SK-N-SH (cell line): Measurements from ENCODE around the gene ZAP70. TPM values are rescaled to one million over a fixed set of nuclear protein-coding genes. Genes with fewer than 3 reads are reported as not detected.

ENCODE experiments used
- CTCF ChIA-PET: fragments of 300-600, 350-600 bp; formaldehyde crosslinking; extraction: SDS; loops from one replicate; lab custom pipeline; 2021; lab: Yijun Ruan, JAX
- POLR2A ChIA-PET: fragments of 350-600 bp; sonication (Branson Sonifier 250); formaldehyde crosslinking; extraction: SDS; loops from one replicate; lab custom pipeline; 2020; ENCODE audit warnings: antibody characterized with exemption, inconsistent platforms; lab: Yijun Ruan, JAX
- DNase-seq: peaks from one replicate; pipeline ENCODE4 v3.0.0; 2012
- H2AFZ ChIP-seq: fragments of 200-600 bp; sonication (generic); 2 replicates; pipeline ENCODE4 v1.8.1; 2016; ENCODE audit warnings: antibody characterized with exemption, mild to moderate bottlenecking, low read depth
- H3F3A ChIP-seq: fragments of 200-600 bp; sonication (generic); replicated peaks from 2 replicates; pipeline ENCODE3; 2016; ENCODE audit warnings: antibody characterized with exemption, mild to moderate bottlenecking; ENCODE audit not compliant: insufficient read depth
- H3K27ac ChIP-seq, 2 experiments: fragments of 200-500 bp in 1 of 2; fragments of 200-600 bp in 1 of 2; sonication (Bioruptor generic) in 1 of 2; sonication (generic), shearing (Covaris generic) in 1 of 2; 2 replicates each; pipeline versions ENCODE4 v1.5.1 to v1.6.1; 2014 to 2016; ENCODE audit warnings: low read depth in 2 of 2, inconsistent platforms in 1 of 2, low read length in 1 of 2, mild to moderate bottlenecking in 1 of 2, mixed read lengths in 1 of 2
- H3K27me3 ChIP-seq: fragments of 200-600 bp; sonication (generic), shearing (Covaris generic); 2 replicates; pipeline ENCODE4 v1.6.1; 2016; ENCODE audit warnings: mixed run types; ENCODE audit not compliant: insufficient read depth
- H3K36me3 ChIP-seq, 2 experiments: fragments of 200-500 bp in 1 of 2; fragments of 200-600 bp in 1 of 2; sonication (Bioruptor generic) in 1 of 2; sonication (generic) in 1 of 2; replicated peaks in 1 of 2; 2 replicates each; pipeline versions ENCODE3 to v1.5.1; 2014 to 2016; ENCODE audit warnings: low read length in 1 of 2, mild to moderate bottlenecking in 1 of 2; ENCODE audit not compliant: insufficient read depth in 2 of 2, control insufficient read depth in 1 of 2
- H3K4me1 ChIP-seq, 2 experiments: fragments of 200-500 bp in 1 of 2; fragments of 200-600 bp in 1 of 2; sonication (Bioruptor generic) in 1 of 2; sonication (generic), shearing (Covaris generic) in 1 of 2; 2 replicates each; pipeline versions ENCODE4 v1.5.1 to v1.6.1; 2014 to 2016; ENCODE audit warnings: low read depth in 1 of 2, low read length in 1 of 2, mixed run types in 1 of 2; ENCODE audit not compliant: insufficient read depth in 2 of 2, control insufficient read depth in 1 of 2
- H3K4me2 ChIP-seq: fragments of 200-600 bp; sonication (generic), shearing (Covaris generic); 2 replicates; pipeline ENCODE4 v1.6.1; 2017; ENCODE audit warnings: mixed run types
- H3K4me3 ChIP-seq, 2 experiments: fragments of 200-500 bp in 1 of 2; fragments of 200-600 bp in 1 of 2; sonication (Bioruptor generic) in 1 of 2; sonication (generic), shearing (Covaris generic) in 1 of 2; 2 replicates each; pipeline versions ENCODE4 v1.5.1 to v1.8.1; 2014 to 2016; ENCODE audit warnings: low read depth in 2 of 2, inconsistent platforms in 1 of 2, low read length in 1 of 2, mild to moderate bottlenecking in 1 of 2, mixed read lengths in 1 of 2, moderate library complexity in 1 of 2
- H3K79me2 ChIP-seq: fragments of 200-600 bp; sonication (generic); 2 replicates; pipeline ENCODE4 v1.8.1; 2017; ENCODE audit warnings: mild to moderate bottlenecking; ENCODE audit not compliant: insufficient read depth
- H3K9ac ChIP-seq: fragments of 200-600 bp; sonication (generic); 2 replicates; pipeline ENCODE4 v1.6.1; 2017; ENCODE audit warnings: mixed run types
- H3K9me2 ChIP-seq: fragments of 200-600 bp; sonication (generic); 2 replicates; pipeline ENCODE4 v1.6.1; 2017; ENCODE audit warnings: mixed run types
- H3K9me3 ChIP-seq: fragments of 200-600 bp; sonication (generic); 2 replicates; pipeline ENCODE4 v1.6.1; 2017; ENCODE audit warnings: mixed run types, mild to moderate bottlenecking, moderate library complexity
- H4K20me1 ChIP-seq: fragments of 200-600 bp; sonication (generic); 2 replicates; pipeline ENCODE4 v1.6.1; 2017; ENCODE audit warnings: mild to moderate bottlenecking, mixed run types; ENCODE audit not compliant: insufficient read depth
- FOXJ3 ChIP-seq: sonication (generic); formaldehyde crosslinking; IDR thresholded peaks from 2 replicates; pipeline ENCODE4 v1.5.1; 2020; ENCODE audit warnings: mild to moderate bottlenecking, missing genetic modification reagents
- MEF2A ChIP-seq: IDR thresholded peaks from 2 replicates; pipeline ENCODE4 v1.4.0; 2012; ENCODE audit warnings: low read depth, borderline replicate concordance
- MXI1 ChIP-seq: IDR thresholded peaks from 2 replicates; pipeline ENCODE4 v1.6.1; 2012; ENCODE audit warnings: mild to moderate bottlenecking, low read depth, low read length, improper control_type of control experiment
- NFIC ChIP-seq: IDR thresholded peaks from 2 replicates; pipeline ENCODE4 v1.4.0; 2012; ENCODE audit warnings: borderline replicate concordance
- RXRA ChIP-seq: IDR thresholded peaks from 2 replicates; pipeline ENCODE4 v1.4.0; 2012; ENCODE audit warnings: low read depth, mild to moderate bottlenecking, borderline replicate concordance
- SMC3 ChIP-seq: IDR thresholded peaks from 2 replicates; pipeline ENCODE4 v1.6.1; 2012; ENCODE audit warnings: low read depth, low read length, improper control_type of control experiment
- TEAD4 ChIP-seq: IDR thresholded peaks from 2 replicates; pipeline ENCODE4 v1.4.0; 2012; ENCODE audit warnings: mild to moderate bottlenecking, borderline replicate concordance; ENCODE audit not compliant: insufficient read depth
- WGBS: methylation state at CpG from one replicate; pipeline ENCODE4 v1.1.6; 2017; ENCODE audit warnings: low lambda C conversion rate; 5-methylcytosine and 5-hydroxymethylcytosine counted together
- polyA plus RNA-seq, 3 experiments: library from polyadenylated mRNA; depleted of rRNA; stranded (reverse); fragments of >200 nt; gene quantifications; 2 replicates each; pipeline ENCODE4 v1.2.3, GENCODE V29; 2012
- TF ChIP-seq, protein P1 (sequence below): IDR thresholded peaks from 2 replicates; pipeline ENCODE4 v1.4.0; 2012; ENCODE audit warnings: low read depth
- TF ChIP-seq, protein P2 (sequence below): fragments of 150-350 bp; IDR thresholded peaks from 2 replicates; pipeline ENCODE4 v1.6.1; 2017; ENCODE audit warnings: antibody characterized with exemption, low read length, low read depth, borderline replicate concordance

Gene ZAP70
- polyA plus RNA-seq, 1 of the 3 experiments (the other 2 are of a cell fraction) = 0.05 TPM

DNA sequence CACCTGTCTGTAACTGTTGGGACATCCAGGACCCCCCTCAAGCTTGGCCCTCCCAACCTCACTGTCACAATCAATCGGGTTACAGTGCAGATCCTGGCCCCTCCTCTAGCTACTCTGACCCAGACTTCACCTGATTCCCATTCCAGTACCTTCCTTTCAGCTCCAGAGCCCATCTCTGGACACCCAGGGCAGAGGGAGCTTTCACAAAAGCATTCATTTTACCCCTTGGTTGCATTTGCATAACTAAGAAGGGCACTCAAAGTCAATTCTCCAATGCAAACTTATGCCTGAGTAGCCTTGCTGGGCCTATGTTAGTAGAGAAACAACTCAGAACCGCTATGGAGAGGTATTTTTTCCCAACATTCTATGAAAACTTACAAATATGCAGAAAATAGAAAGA is 7.4 kb downstream of the ZAP70 start:
- Histone ChIP-seq H3K79me2 (no peaks in the 10 kb centered on the region), H3K27me3 (no peaks in the 10 kb centered on the region), H4K20me1 (no peaks in the 10 kb centered on the region), H3K27ac (no peak overlapping the region), H3K9ac (no peak overlapping the region), H2AFZ (no peak overlapping the region), H3K4me3 (no peak overlapping the region), H3K4me1 (no peaks in the 10 kb centered on the region; a peak in 1 of 4 replicates), H3K36me3 (no peaks in the 10 kb centered on the region), H3K9me2 (no peaks in the 10 kb centered on the region), H3K9me3 (no peaks in the 10 kb centered on the region), H3K4me2 (no peak overlapping the region), H3F3A (no peaks in the 10 kb centered on the region)
- no peak for TF ChIP-seq MXI1
- no peak for TF ChIP-seq FOXJ3 (CRISPR knock-in tag)
- no peak for TF ChIP-seq NFIC
- TF ChIP-seq, protein P1, sequence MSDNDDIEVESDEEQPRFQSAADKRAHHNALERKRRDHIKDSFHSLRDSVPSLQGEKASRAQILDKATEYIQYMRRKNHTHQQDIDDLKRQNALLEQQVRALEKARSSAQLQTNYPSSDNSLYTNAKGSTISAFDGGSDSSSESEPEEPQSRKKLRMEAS = no peak
- TF ChIP-seq, protein P2, sequence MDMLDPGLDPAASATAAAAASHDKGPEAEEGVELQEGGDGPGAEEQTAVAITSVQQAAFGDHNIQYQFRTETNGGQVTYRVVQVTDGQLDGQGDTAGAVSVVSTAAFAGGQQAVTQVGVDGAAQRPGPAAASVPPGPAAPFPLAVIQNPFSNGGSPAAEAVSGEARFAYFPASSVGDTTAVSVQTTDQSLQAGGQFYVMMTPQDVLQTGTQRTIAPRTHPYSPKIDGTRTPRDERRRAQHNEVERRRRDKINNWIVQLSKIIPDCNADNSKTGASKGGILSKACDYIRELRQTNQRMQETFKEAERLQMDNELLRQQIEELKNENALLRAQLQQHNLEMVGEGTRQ = no peak
- no peak for TF ChIP-seq TEAD4
- no peak for TF ChIP-seq MEF2A
- no peak for TF ChIP-seq RXRA
- no peak for DNase-seq
- CTCF ChIA-PET = interaction anchor here (0.9 to 1.4 kb wide), 2 partner anchors 27 to 664 kb away, joined by 3 to 4 read pairs; no protein-coding TSS in a partner anchor
- 59% methylated on average over 2 of the region's 2 CpGs for WGBS
- POLR2A ChIA-PET = no interaction called here

GRCh38 chr2:97722227-97722626 is 8.9 kb downstream of the ZAP70 start:
- TF ChIP-seq MEF2A (no peak), SMC3 (no peak)
- no peaks in the 10 kb centered on the region; a peak in 1 of 4 replicates for H3K4me1 ChIP-seq
- no peaks in the 10 kb centered on the region for H3K79me2 ChIP-seq
- no peak overlapping the region for H2AFZ ChIP-seq
- H3K27ac ChIP-seq = no peak overlapping the region
- H3K4me3 ChIP-seq = no peak overlapping the region
- ChIA-PET POLR2A (no interaction called here), CTCF (interaction anchor here (1.4 to 2.5 kb wide), 2 partner anchors 13 to 663 kb away, joined by 3 to 8 read pairs; no protein-coding TSS in a partner anchor)
- no peaks in the 10 kb centered on the region for H3K27me3 ChIP-seq
- H3K9me3 ChIP-seq = no peaks in the 10 kb centered on the region
- no peaks in the 10 kb centered on the region for H4K20me1 ChIP-seq
- no peaks in the 10 kb centered on the region for H3K9me2 ChIP-seq
- no peak overlapping the region for H3K4me2 ChIP-seq
- no peaks in the 10 kb centered on the region for H3K36me3 ChIP-seq
- WGBS = 62% methylated on average over 5 of the region's 6 CpGs
- DNase-seq = no peak
- H3F3A ChIP-seq = no peaks in the 10 kb centered on the region
- H3K9ac ChIP-seq = no peak overlapping the region
